Astrocyte of the spinal cord (primary cell): ENCODE measurements around the gene RSPH6A.

ENCODE experiments used
- DNase-seq: peaks from one replicate; pipeline ENCODE4 v3.0.0; 2011; ENCODE audit warnings: low read depth, low spot score
- H3K4me3 ChIP-seq: 2 replicates; pipeline ENCODE4 v1.5.1; 2011; ENCODE audit warnings: low read depth, mild to moderate bottlenecking, low read length, moderate library complexity
- in situ Hi-C: cut with HindIII; loops from 2 replicates; pipeline ENCODE4 v1.10.0; 2017; ENCODE audit warnings: low sequenced_read_pairs
- TF ChIP-seq, protein P1 (sequence below): IDR thresholded peaks from 2 replicates; pipeline ENCODE4 v1.5.1; 2012; ENCODE audit warnings: low read depth, mild to moderate bottlenecking, low read length, inconsistent platforms

Gene RSPH6A

DNA sequence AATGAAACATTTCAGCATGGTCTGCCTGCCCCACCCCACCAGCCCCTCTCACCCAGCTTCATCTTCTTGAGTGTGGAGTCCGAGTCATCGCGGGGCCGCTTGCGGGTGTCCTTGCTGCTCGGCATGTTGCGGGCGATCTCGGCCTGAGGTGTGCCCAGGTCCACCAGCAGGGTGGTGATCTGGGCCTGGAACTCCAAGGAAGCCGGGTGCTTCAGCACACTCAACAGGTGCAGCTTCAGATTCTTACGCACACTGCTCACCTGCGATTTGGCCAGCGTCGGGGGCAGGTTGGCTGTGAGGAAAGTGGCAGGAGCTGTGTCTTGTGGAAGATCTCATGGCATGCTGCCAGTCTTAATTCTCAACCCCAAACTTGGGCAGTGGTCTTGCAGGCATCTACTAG lies 27.1 kb upstream of the RSPH6A start:
- DNase-seq = no peak
- in situ Hi-C loops = no loop called here
- TF ChIP-seq, protein P1, sequence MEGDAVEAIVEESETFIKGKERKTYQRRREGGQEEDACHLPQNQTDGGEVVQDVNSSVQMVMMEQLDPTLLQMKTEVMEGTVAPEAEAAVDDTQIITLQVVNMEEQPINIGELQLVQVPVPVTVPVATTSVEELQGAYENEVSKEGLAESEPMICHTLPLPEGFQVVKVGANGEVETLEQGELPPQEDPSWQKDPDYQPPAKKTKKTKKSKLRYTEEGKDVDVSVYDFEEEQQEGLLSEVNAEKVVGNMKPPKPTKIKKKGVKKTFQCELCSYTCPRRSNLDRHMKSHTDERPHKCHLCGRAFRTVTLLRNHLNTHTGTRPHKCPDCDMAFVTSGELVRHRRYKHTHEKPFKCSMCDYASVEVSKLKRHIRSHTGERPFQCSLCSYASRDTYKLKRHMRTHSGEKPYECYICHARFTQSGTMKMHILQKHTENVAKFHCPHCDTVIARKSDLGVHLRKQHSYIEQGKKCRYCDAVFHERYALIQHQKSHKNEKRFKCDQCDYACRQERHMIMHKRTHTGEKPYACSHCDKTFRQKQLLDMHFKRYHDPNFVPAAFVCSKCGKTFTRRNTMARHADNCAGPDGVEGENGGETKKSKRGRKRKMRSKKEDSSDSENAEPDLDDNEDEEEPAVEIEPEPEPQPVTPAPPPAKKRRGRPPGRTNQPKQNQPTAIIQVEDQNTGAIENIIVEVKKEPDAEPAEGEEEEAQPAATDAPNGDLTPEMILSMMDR = no peak
- H3K4me3 ChIP-seq = no peak overlapping the region

DNA sequence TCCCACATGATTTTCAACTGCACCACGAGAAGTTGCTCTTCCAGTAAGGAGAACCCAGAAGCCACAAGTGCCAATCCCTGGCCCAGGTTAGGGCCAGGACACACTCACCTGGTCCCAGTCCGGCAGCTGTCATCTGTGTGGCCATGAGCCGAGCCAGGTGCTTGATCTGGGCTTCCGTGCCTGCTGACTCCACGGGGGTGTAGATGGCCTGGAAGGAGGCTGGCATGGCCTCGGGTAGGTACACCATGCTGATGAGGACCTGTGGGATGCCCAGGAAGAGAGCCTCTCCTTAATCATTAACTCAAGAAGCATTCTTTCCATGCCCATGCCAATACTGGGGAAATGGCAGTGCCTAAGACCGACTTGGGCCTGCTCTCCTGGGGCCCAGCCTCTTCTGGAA lies 19.9 kb upstream of the RSPH6A start:
- no peak for DNase-seq
- TF ChIP-seq, protein P1 = no peak
- in situ Hi-C loops = no loop called here
- no peak overlapping the region for H3K4me3 ChIP-seq

DNA sequence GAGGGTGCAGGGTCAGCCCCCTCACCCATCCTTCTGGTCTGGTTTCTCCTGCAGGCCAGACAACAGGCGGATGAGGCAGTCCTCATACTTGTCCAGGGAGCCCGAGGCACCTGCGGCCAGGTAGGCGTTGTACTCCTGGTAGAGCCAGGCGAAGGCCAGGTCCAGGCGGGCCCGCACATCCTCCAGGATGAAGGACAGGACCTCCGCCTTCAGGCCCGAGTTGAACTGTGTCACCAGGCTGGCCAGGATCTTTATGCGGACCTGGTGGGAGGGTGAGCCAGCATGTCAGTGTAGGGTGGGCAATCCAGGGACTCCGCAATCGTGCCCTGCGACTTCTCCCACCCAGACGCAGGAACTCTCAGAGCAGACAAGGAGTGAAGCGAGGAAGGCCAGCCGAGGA lies 13.8 kb upstream of the RSPH6A start:
- in situ Hi-C loops = no loop called here
- no peak for DNase-seq
- no peak overlapping the region for H3K4me3 ChIP-seq
- TF ChIP-seq, protein P1 = no peak

DNA sequence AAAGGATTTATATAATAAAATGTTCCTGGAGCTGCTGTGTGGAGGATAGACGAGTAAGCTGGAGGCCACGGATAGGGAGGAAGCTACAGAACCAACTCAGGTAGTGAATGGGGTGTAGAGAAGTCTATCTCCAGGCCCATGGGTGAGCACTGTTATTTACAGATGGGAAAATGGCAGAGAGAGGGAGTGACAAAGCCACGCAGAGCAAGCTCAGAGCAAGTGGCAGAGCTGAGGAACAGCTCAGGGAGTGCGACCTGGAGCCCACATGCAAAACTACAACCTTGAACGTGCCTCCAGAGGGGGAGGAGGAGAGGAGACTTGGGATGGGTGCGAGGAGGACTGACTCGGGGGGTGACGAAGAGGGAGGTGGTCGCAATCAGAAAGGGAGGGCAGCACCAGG lies 13.4 kb upstream of the RSPH6A start:
- TF ChIP-seq, protein P1 = no peak
- in situ Hi-C loops = no loop called here
- DNase-seq = no peak
- no peak overlapping the region for H3K4me3 ChIP-seq

DNA sequence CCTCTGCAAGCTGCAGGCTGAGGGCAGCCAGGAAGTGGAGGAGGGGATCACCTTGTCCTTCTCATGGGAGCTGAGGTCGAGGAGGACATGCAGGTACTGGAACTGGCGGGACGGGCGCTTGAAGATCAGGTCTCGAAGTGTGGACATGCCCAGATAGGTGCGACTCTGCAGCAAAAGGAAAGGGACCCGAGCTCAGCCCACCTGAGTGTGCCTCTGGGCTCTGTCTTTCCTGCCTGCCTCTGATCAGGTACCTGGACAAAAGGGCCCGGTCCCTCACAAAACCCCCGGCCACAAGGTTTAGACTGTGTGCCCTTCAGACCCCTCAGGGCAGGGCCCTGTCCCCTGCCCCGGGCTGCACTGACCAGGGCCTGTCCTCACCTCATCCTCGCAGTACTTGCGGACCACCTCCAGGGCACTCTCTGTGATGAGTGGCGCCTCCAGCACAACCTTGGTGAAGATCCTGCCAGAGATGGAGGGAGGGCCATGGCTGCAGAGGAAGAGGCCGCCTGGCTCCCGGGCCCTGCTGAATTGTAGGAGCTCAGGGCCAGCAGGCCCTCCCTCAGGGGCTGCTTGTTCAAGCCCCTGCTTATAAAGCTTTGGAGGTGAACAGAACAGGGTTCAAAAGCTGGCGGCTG lies 12.5 kb upstream of the RSPH6A start:
- TF ChIP-seq, protein P1 = no peak
- DNase-seq = no peak
- H3K4me3 ChIP-seq = no peak overlapping the region
- in situ Hi-C loops = no loop called here

DNA sequence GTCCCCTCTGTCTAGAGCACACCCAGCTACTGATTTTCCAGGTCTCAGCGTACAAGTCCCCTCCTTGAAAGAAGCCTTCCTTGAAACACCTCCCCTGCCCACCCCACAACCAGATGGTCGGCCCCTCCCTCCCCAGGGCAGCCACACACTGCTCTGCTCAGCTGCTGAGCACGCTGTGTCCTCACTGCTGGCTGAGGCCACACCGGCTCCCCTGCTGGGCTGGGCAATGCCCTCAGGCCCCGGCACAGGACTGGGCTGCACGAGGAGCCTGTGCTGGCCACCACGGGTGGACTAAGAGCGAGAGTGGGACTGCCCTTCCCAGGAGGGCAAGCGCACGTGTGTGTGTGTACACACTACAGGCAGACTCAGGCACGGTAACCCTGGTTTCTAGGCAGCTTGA lies 11.8 kb upstream of the RSPH6A start:
- DNase-seq = no peak
- no peak overlapping the region for H3K4me3 ChIP-seq
- in situ Hi-C loops = no loop called here
- TF ChIP-seq, protein P1 = no peak
